Esophagus squamous epithelium (tissue), 5 donors: ENCODE results near the gene ZNRF3. TPM values are rescaled to one million over a fixed set of nuclear protein-coding genes. Genes with fewer than 3 reads are reported as not detected.

ENCODE experiments used
- DNase-seq: peaks from one replicate; lab custom pipeline; 2025; lab: John Stamatoyannopoulos, UW
- H3K27ac ChIP-seq, 4 donors: fragments of 200-600 bp; sonication (generic); one replicate each; pipeline ENCODE4 v1.5.1; 2016 to 2019; ENCODE audit warnings: mild to moderate bottlenecking in 1 of 4
- H3K27me3 ChIP-seq, 4 donors: fragments of 200-600 bp; sonication (generic); 1 replicate in 3 of 4; 2 replicates in 1 of 4; pipeline versions ENCODE4 v1.5.1 to v1.6.0; 2017 to 2021; ENCODE audit warnings: antibody characterized with exemption in 1 of 4
- H3K36me3 ChIP-seq, 3 donors: fragments of 200-600 bp; sonication (generic); one replicate each; pipeline ENCODE4 v1.5.1; 2016 to 2019
- H3K4me1 ChIP-seq, 3 donors: fragments of 200-600 bp; sonication (generic); one replicate each; pipeline ENCODE4 v1.5.1; 2017 to 2019
- H3K4me3 ChIP-seq, 4 donors: fragments of 200-600 bp; sonication (generic); 1 replicate in 3 of 4; 2 replicates in 1 of 4; pipeline ENCODE4 v1.5.1; 2016 to 2019; ENCODE audit warnings: mild to moderate bottlenecking in 2 of 4, moderate library complexity in 1 of 4
- H3K9me3 ChIP-seq, 3 donors: fragments of 200-600 bp; sonication (generic); one replicate each; pipeline ENCODE4 v1.5.1; 2016 to 2019
- CTCF ChIP-seq, 6 experiments: fragments of 450-650 bp in 4 of 6; fragments of 200-600 bp in 2 of 6; sonication (generic) in 2 of 6; IDR thresholded peaks; one replicate each; pipeline ENCODE4 v1.5.1; 2016 to 2019; ENCODE audit warnings: antibody characterized with exemption in 6 of 6, mild to moderate bottlenecking in 4 of 6, moderate library complexity in 4 of 6
- POLR2A ChIP-seq, 4 donors: fragments of 450-650 bp; IDR thresholded peaks; one replicate each; pipeline ENCODE4 v1.6.1; 2017; ENCODE audit warnings: antibody characterized with exemption in 4 of 4, mild to moderate bottlenecking in 4 of 4, moderate library complexity in 3 of 4
- WGBS, 2 donors: methylation state at CpG; one replicate each; pipeline ENCODE4 v1.1.5; 2018; 5-methylcytosine and 5-hydroxymethylcytosine counted together
- intact Hi-C: fragments of 100-400 bp; cut with DNase I; formaldehyde crosslinking; loops from one replicate; pipeline ENCODE4 v1.15.0; 2022
- total RNA-seq, 4 donors: library from RNA; depleted of rRNA; stranded (reverse); fragments of >200 nt; gene quantifications; one replicate each; pipeline ENCODE4 v1.1.0, GENCODE V29; 2016
- donor health status: DM: yes; HTN: yes; CAD: no.

ZNRF3 gene
- total RNA-seq, 4 donors from 2014 or later, result 6.6 to 10.9 (median 7.2) TPM

DNA sequence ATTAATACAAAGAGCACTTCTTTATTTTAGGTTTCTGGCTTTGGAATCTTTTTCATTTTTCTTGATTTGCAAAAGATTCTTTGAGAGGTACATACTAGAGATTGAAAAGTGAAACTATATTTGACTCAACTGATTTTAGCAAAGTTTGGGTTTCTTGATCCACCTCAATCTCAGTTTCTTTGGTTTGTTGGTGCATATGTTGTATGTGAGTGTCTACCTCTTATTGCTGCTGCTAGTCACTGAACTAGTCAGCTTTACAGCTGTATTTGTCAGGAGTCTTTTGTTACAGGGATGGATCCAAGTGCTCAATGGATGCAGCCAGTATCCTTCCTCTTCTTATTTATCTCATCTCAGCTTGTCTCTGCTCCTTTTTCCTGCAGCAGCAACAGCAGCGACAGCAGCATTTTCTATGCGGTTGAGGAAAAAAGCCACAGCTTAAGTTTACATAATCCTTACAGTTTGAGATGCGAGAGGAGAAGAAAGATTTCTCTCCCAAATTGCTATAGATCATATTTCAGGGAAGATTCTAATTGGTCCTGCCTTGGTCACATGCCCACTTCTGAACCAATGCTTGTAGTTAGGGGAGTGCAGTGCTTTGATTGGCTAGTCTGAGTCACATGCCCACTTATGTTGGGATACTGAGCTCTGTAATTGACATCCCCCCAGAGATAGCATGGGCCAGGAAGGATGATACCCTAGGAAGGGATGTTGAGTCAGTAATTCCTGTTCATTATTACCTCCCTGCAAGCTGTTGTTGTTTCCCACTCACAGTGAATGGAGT lies 10.0 kb upstream of the ZNRF3 start:
- no peak overlapping the region for H3K4me3 ChIP-seq
- H3K36me3 ChIP-seq, result no peaks in the 10 kb centered on the region
- H3K27ac ChIP-seq, result no peak overlapping the region
- no peaks in the 10 kb centered on the region for H3K4me1 ChIP-seq
- H3K9me3 ChIP-seq, result no peaks in the 10 kb centered on the region
- no peaks in the 10 kb centered on the region for H3K27me3 ChIP-seq
- no peak for TF ChIP-seq POLR2A (IDR thresholded peaks at IDR 0.05)
- intact Hi-C loops, result no loop called here
- DNase-seq, result no peak
- 58 to 94% methylated on average over 2 to 3 of the region's 3 CpGs for WGBS, 2 donors

DNA sequence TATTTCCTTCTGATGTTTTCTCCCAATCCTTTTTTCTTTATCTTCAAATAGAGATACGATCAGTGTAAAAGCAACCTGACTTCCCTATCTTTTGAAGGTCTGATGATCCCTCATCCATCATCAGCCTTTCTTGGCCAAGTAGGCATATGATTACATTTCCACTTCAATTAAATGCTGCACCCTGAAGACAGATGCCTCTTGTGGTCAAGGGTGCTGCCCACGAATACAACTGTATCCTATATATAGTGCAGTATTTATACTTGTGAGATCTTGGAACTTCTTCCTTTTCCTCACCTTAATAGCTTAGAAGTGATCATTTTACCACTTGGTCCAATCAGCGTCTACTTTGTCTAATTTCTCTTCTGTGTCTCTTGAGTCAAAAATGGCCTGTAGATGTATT lies 9.3 kb upstream of the ZNRF3 start:
- WGBS, 2 donors, result 74 to 78% methylated on average over 3 of the region's 3 CpGs
- no peak for DNase-seq
- Histone ChIP-seq H3K36me3 (no peaks in the 10 kb centered on the region), H3K27me3 (no peaks in the 10 kb centered on the region), H3K9me3 (no peaks in the 10 kb centered on the region), H3K27ac (no peak overlapping the region), H3K4me1 (no peaks in the 10 kb centered on the region), H3K4me3 (no peak overlapping the region)
- TF ChIP-seq POLR2A (IDR thresholded peaks at IDR 0.05) (no peak), CTCF (IDR thresholded peaks at IDR 0.05) (no peak)
- intact Hi-C loops, result no loop called here

DNA sequence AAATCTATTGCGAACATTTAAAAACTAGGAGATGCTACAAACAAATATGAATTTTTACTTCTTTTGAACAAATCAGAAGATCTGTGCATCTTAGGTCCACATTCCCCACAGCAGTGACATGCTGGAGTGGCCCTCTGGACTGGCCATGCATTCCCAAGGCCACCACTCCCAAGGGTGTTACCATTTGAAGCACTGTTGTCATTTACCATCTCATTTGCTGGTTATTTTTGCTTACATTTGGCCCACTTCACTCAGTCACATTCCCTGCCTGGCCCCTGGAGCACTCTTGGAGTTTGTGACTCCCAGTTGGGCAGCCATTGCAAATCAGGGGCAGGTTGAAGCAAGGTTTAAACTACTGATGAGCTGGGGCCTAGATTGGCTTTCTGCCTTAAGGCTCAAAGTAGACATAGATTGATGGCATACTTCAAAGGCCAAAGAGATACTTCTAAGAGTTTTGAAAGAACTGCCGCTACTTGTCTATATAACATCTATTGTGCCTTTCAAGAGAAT lies 8.5 kb upstream of the ZNRF3 start:
- TF ChIP-seq POLR2A (IDR thresholded peaks at IDR 0.05), result no peak
- TF ChIP-seq CTCF (IDR thresholded peaks at IDR 0.05), result no peak
- no peaks in the 10 kb centered on the region for H3K4me1 ChIP-seq
- no peaks in the 10 kb centered on the region for H3K27me3 ChIP-seq
- no peak for DNase-seq
- intact Hi-C loops, result no loop called here
- H3K4me3 ChIP-seq, result no peak overlapping the region
- H3K36me3 ChIP-seq, result no peaks in the 10 kb centered on the region
- H3K9me3 ChIP-seq, result no peaks in the 10 kb centered on the region
- no peak overlapping the region for H3K27ac ChIP-seq
- WGBS, 2 donors, result 68 to 80% methylated on average over 2 of the region's 2 CpGs

- WGBS, 2 donors, result 2 to 4% methylated on average over 5 of the region's 5 CpGs
- TF ChIP-seq CTCF (IDR thresholded peaks at IDR 0.05) (no peak), POLR2A (IDR thresholded peaks at IDR 0.05) (no peak)
- Histone ChIP-seq H3K36me3 (no peaks in the 10 kb centered on the region), H3K4me3 (peak overlapping the region; percentile 52 to 80 (median 68)), H3K27me3 (no peaks in the 10 kb centered on the region), H3K4me1 (peaks cover 14 to 48% (median 23%) of the 10 kb centered on the region in 3 donors), H3K27ac (peak overlapping the region; percentile 62 to 71 (median 65)), H3K9me3 (no peaks in the 10 kb centered on the region)
- no peak for DNase-seq
- intact Hi-C loops, result no loop called here
Observed at GRCh38 chr22:28882545-28882877, 861 bp upstream of the ZNRF3 start.

DNA sequence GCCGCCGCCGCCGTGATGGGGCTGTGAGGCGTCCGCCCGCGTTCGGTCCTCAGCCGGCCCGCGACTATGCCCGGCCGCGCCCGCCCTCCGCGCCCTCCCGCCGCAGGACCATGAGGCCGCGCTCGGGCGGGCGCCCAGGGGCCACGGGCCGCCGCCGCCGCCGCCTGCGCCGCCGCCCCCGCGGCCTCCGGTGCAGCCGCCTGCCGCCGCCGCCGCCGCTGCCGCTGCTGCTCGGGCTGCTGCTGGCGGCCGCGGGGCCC lies 215 bp downstream of the ZNRF3 start:
- no peak for DNase-seq
- Histone ChIP-seq H3K4me1 (peaks cover 14 to 54% (median 23%) of the 10 kb centered on the region in 3 donors), H3K9me3 (no peaks in the 10 kb centered on the region), H3K4me3 (peak overlapping the region; percentile 51 to 80 (median 68)), H3K27ac (peak overlapping the region; percentile 60 to 91 (median 85)), H3K27me3 (no peaks in the 10 kb centered on the region), H3K36me3 (no peaks in the 10 kb centered on the region)
- WGBS, 2 donors, result no CpG with 5 or more reads among the region's 48 CpGs
- no peak for TF ChIP-seq POLR2A (IDR thresholded peaks at IDR 0.05)
- intact Hi-C loops, result no loop called here

DNA sequence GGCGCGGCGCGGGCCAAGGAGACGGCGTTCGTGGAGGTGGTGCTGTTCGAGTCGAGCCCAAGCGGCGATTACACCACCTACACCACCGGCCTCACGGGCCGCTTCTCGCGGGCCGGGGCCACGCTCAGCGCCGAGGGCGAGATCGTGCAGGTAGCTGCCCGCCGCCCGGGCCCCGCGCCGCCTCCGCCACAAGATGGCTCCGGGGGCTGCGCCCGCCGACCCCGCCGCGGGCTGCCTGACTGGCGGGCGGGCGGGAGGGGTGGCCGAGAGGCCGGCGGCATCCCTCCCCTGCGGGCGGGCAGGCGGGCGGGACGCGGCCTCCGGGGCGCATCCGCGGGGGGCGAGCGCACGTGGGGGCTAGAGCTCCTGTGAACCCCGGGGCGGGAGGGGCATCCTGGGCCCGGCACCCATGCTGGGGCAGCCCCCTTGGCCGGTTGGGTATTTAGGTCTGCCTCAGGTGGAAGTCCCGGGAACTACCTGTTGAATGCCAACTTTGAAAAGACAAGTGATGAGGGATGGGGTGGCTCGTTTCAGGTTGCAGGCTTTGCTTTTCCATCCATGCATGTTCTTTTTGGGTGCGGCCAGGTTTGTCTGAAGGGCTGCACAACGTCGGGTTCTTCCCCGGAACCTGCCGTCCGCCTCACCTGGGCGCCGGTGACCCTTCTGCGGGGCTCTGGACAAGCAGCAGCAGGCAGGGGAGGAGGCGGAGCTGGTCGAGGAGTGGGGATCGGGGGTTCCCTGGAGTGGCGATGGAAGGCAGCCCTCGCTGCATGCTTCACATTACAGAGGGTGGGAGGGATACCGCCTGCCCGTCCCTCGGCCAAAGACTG lies 760 bp downstream of the ZNRF3 start:
- Histone ChIP-seq H3K36me3 (no peaks in the 10 kb centered on the region), H3K9me3 (no peaks in the 10 kb centered on the region), H3K4me3 (peak overlapping the region; percentile 51 to 80 (median 68)), H3K27ac (peak overlapping the region; percentile 60 to 91 (median 85)), H3K4me1 (peaks cover 14 to 54% (median 23%) of the 10 kb centered on the region in 3 donors), H3K27me3 (no peaks in the 10 kb centered on the region)
- TF ChIP-seq CTCF (IDR thresholded peaks at IDR 0.05) (peak in 2 of 6 experiments; percentile 13 to 27), POLR2A (IDR thresholded peaks at IDR 0.05) (no peak)
- intact Hi-C loops, result no loop called here
- 12% methylated on average over 15 of the region's 78 CpGs; no CpG with 5 or more reads in 1 of the 2 donors for WGBS, 2 donors
- no peak for DNase-seq
